NCI-H2227 treated with DMSO at 0.1 percent for 48 hours (cell line): ENCODE results near the gene PLCG2.
A peak's percentile ranks its signal among the peaks of the same experiment; 100 is the strongest.
"Not testable (repeated sequence)": the region's sequence is repeated elsewhere in the genome, so short reads cannot be mapped to it uniquely, and the experiment has no call there.

Source experiments
- DNase-seq: peaks from one replicate; lab custom pipeline; 2025; lab: John Stamatoyannopoulos, UW

PLCG2 gene

GRCh38 chr16:81939164-81940056, 160.3 kb downstream of the PLCG2 start:
- DNase-seq: no peak

DNA sequence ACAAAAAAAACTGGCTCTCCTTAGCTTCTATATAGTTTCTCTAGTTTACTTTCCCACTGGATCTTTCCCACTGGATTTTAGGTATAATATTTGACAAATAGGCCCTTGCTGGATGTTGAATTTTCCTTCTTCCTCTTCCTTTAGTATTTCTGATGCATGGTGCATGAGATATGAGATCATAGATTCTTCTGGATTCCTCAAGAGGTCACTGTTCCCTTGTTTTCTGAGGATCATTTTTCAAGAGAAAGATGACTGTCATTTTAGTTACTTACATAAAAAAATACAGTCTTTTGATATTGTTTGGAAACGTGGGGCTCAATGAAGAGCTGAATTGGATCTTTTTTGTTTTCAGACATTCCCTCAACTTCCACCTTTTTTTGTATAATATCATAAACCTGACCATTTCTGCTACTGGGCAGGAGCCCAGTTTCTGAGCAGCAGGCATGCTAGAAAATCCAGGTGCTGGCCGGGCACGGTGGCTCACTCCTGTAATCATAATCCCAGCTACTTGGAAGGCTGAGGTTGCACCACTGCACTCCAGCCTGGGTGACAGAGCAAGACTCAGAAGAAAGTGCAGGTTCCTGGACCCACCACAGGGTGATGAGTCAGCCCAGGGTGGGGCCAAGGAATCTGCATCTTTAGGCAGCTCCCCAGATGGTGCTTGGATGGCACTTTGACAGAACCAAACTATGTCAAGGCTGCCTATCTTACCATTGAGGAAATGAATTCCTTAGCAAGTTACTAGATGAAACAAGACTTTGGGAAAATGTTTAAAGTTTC, 161.9 kb downstream of the PLCG2 start:
- DNase-seq: peak; percentile 44

DNA sequence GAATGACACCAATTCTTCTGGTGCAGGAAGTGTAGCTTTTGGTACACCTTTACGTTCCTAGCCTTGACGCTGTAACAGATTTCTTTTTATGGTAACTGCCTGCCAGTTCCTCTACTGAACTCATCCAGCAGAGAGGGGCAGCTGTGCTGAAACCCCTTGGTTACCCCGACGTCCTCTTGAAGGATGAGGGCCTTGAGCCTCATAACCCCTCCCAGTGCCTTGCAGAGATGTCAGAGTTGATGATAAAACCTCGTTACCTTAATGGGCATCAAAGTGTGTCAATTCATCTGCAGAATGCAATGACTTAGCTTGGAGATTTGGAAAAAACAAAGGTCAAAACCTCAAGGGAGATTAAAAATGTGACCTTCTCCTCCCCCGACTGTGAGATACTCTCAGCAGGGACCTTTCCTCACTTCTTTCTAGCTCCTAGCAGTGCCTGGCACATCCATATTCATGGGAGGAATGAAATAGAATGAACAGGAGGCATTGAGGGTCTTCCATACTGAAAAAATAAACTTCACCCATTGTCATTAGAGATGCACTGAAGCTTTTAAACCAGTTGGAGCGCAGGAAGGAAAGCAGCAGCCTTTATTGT, 163.0 kb downstream of the PLCG2 start:
- DNase-seq: no peak

GRCh38 chr16:81945665-81946064, 166.6 kb downstream of the PLCG2 start:
- no peak for DNase-seq

- no peak for DNase-seq
These were observed 167.1 kb downstream of the PLCG2 start for GRCh38 chr16:81946206-81946605.

DNA sequence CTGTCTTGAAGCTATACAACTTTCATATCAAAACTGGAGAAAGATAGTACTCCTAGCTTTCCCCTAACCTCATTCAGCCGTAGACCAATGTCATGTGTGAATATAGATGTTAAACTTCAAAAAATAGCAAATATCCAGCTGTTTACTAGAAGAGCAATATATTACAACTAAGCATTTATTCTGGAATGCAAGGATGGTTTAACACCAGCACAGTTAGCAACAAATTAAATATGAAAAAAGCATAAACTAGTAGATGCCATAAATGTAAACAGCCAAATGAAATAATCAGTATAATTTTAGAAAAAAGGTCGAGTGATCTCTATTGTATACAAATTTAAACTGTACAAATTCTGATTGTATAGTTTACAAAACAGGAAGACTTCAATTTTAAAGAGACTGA, 172.5 kb downstream of the PLCG2 start:
- DNase-seq: no peak

DNA sequence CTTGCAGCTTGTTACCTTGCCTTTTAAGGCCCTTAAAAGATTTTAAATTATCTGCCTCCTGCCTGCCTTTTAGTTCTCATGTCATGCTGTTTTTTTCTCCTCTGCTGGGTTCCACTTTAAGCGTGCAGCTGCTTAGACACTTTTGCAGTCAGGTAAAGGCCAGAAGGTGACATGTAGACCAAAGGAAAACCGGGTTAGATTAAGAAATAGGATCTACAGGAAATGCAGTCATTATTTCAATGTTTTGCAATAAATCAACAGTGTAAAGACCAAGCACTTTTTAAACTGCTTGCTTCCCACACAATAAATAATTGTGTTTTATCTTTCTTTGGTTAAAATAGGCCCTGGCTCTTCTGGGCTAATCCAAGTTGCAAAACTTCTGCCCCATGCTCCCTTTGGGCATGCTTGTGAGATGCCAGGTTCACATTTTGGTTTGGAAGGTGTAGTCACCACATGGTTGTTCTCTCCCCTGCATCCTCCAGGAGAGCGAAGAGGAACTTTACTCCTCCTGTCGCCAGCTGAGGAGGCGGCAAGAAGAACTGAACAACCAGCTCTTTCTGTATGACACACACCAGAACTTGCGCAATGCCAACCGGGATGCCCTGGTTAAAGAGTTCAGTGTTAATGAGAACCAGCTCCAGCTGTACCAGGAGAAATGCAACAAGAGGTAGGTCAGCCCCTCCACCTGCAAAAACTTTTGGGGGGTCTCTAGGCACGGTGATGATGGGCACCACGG, 177.3 kb downstream of the PLCG2 start:
- no peak for DNase-seq

GRCh38 chr16:81964808-81965207, 185.7 kb downstream of the PLCG2 start:
- DNase-seq: no peak

DNA sequence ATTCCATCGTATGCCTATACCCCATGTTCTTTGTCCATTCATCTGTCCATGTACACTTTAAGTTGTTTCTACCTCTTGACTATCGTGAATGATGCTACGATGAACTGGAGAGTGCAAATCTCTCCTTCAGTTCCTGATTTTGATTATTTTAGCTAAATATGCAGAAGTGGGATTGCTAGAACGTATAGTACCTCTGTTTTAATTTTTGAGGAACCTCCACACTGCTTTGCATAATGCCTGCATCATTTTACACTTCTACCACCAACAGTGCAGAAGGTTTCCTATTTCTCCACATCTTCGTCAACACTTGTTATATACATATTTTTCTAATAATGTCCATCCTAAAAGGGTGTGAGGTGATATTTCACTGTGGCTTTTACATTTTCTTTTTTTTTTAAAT, 188.3 kb downstream of the PLCG2 start:
- DNase-seq: no peak

GRCh38 chr16:81971853-81972252, 192.8 kb downstream of the PLCG2 start:
- DNase-seq: no peak

DNA sequence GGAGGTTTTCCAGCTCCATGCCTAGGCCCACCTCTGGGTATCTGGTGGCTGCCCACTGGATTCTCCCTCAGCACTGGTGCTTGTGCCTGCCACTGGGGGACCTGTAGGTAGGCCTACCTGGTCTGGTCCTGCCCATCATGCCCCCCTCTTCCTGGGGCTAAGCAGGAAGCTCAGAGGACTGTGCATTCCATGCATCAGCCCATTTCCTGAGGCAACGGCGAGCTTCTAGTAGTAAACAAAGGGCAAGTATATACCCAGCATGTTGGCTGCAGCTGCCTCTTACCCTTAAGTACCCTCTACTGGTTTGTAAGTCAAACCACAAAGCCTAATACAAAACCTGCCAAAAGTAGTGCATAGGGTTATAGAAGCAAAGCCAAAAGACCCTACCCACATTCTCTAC, 194.6 kb downstream of the PLCG2 start:
- DNase-seq: no peak

- no peak for DNase-seq
These were observed 196.5 kb downstream of the PLCG2 start for GRCh38 chr16:81975637-81976036.

- not testable (repeated sequence) for DNase-seq
These were observed 198.3 kb downstream of the PLCG2 start for GRCh38 chr16:81977335-81977942.

DNA sequence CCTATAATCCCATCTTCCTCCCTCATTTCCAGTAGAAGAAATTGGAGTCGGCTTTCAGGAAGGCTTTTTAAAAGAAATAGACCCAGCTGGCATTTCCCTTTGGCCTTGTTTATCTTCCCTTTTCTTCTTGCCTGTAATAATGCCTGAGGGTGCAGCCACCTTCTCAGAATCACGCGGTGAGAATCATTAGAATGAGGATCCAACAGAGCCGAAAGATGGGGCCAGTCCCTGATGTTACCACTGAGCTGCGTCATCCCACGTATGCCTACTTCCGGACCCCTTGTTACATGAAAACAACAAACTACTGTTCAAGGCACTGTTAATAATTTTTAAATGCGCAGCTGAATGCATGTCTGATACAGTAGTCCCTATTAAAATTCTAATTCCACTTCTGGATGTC, 208.0 kb downstream of the PLCG2 start:
- no peak for DNase-seq

GRCh38 chr16:81987706-81988105, 208.6 kb downstream of the PLCG2 start:
- no peak for DNase-seq

DNA sequence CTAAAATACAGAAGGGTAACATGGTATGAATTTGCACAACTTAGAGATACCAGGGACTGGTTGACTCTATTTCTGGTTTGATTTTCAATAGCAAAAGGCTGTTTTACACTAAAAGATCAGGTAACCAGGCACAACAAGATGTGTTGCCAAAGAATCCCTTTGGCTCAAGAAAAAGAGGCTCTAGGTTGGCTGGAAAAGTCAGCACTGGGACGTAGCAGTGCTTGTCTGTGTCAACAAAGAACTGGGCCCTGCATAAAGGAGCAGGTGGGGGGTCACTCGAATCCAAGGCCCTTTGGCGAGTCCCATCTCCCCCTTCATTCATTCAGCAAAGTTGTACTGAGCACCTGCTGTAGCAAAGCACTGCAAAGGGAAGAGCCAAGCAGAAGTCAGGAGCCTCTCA, 213.8 kb downstream of the PLCG2 start:
- DNase-seq: no peak

DNA sequence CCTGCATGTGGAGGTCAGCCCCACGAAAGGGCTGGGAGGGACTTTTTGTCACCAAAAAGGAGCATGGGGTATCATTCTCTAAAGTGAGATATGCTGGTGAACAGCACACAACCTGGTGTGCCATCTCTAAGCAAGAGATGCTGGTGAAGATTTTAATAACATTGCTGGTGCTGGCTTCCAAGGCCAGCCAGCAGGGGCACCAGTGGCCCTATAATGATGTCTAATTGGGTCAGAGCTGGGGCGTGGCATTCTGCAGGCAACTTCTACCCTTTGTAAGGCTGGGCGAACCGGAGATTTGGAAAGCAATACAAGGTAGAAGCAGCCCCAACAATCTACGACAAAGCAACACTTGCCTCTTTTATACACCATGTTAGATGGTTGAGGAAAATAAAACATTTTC, 215.4 kb downstream of the PLCG2 start:
- no peak for DNase-seq

DNA sequence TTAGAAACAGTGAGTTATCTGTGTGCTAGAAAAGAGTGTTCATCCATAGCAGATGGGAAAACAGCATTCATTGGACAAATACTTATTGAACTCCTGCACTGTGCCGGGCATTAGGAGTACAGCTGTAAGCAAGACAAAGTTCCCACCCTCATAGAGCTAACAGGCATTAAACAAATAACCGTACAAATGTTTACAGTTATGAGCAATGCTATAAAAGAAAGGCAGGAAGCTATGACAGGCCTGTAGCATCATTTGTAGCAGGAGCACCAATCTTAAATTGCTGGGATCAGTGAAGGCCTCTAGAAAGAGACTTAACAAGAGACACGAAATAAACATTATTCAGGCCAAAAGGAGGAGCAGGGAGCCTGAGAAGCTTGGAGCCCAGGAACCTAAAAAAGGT, 216.6 kb downstream of the PLCG2 start:
- DNase-seq: no peak

DNA sequence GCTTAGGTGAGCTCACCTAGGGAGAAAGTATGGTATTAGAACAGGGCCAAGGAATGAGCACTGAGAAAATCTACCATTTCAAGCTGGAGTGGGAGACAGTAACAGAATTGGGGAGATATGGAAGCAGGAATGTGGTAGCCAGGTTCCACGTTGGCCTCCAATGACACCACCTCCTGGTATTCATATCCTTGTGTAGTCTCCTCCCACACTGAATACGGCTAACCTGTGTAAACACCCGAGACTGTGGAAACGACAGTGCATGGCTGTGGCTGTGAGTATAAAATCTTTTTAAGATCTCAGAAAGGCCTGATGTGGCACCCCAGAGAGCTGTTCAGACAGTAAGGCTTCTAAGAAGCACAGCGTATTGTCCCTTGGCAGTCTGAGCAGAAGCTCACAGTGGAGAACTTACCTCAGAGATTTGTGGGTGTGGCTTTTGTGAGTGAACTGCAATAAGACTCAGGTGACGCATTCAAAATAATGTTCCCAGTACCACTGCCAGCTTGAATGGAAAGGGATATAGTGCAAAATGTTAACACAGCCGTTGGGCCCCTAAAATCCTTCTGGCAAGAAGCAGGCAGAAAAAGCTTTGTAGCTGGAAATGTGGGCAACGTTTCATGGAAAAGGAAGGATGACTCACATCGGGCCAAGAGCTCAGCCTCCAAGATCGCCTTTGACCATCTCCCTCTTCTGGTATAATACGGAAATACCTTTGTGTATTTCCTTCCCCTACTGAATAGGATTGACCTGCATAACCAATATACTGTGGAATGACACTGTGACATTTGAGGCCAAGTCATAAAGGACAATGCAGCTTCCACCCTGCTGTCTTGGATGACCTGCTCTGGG, 217.8 kb downstream of the PLCG2 start:
- no peak for DNase-seq

GRCh38 chr16:81997738-81998137, 218.6 kb downstream of the PLCG2 start:
- DNase-seq: no peak

- no peak for DNase-seq
These were observed 223.7 kb downstream of the PLCG2 start for GRCh38 chr16:82002831-82003230.
